HepG2 (cell line): ENCODE measurements around the gene BTBD19. TPM values are rescaled to one million over a fixed set of nuclear protein-coding genes. Genes with fewer than 3 reads are reported as not detected.

Experiments used
- ATF7 ChIP-seq, 2 experiments: fragments of 450-650 bp in 1 of 2; sonication (generic) in 1 of 2; formaldehyde crosslinking in 1 of 2; IDR thresholded peaks; 2 replicates each; pipeline versions ENCODE4 v1.4.0 to v1.6.1; 2016 to 2020; ENCODE audit warnings: antibody characterized with exemption in 1 of 2, mild to moderate bottlenecking in 1 of 2, missing genetic modification reagents in 1 of 2
- MBD4 ChIP-seq: IDR thresholded peaks from 2 replicates; pipeline ENCODE4 v1.6.1; 2012; ENCODE audit warnings: low read length, inconsistent platforms, borderline replicate concordance
- NCOA2 ChIP-seq: sonication (generic); formaldehyde crosslinking; IDR thresholded peaks from 2 replicates; pipeline ENCODE4 v1.8.0; 2022; ENCODE audit warnings: inconsistent platforms
- PAX8 ChIP-seq: sonication (generic); formaldehyde crosslinking; IDR thresholded peaks from 2 replicates; pipeline ENCODE4 v1.8.0; 2022; ENCODE audit warnings: mild to moderate bottlenecking, missing genetic modification reagents, borderline replicate concordance
- RFX3 ChIP-seq: IDR thresholded peaks from 2 replicates; pipeline ENCODE4 v1.6.1; 2016; ENCODE audit warnings: missing biosample characterization, missing genetic modification reagents
- TAF1 ChIP-seq: sonication (generic); formaldehyde crosslinking; IDR thresholded peaks from 2 replicates; pipeline ENCODE4 v1.4.0; 2020; ENCODE audit warnings: missing genetic modification reagents
- ZC3H4 ChIP-seq: sonication (generic); formaldehyde crosslinking; IDR thresholded peaks from 2 replicates; pipeline ENCODE4 v1.4.0; 2020; ENCODE audit warnings: missing genetic modification reagents, borderline replicate concordance
- ZMYM2 ChIP-seq: sonication (generic); formaldehyde crosslinking; IDR thresholded peaks from 2 replicates; pipeline ENCODE4 v1.8.0; 2022; ENCODE audit warnings: mild to moderate bottlenecking, missing genetic modification reagents
- ZNF232 ChIP-seq: sonication (generic); formaldehyde crosslinking; IDR thresholded peaks from 2 replicates; pipeline ENCODE4 v1.4.0; 2020; ENCODE audit warnings: missing genetic modification reagents, borderline replicate concordance
- ZNF383 ChIP-seq: sonication (generic); formaldehyde crosslinking; IDR thresholded peaks from 2 replicates; pipeline ENCODE4 v1.4.0; 2020; ENCODE audit warnings: missing genetic modification reagents, mild to moderate bottlenecking, borderline replicate concordance
- ZNF552 ChIP-seq: sonication (generic); formaldehyde crosslinking; IDR thresholded peaks from 2 replicates; pipeline ENCODE4 v1.9.0; 2022; ENCODE audit warnings: missing genetic modification reagents, mild to moderate bottlenecking, borderline replicate concordance
- ZNF557 ChIP-seq: sonication (generic); formaldehyde crosslinking; IDR thresholded peaks from 2 replicates; pipeline ENCODE4 v1.4.0; 2020; ENCODE audit warnings: missing genetic modification reagents
- ZNF7 ChIP-seq: IDR thresholded peaks from 2 replicates; pipeline ENCODE4 v1.6.1; 2016; ENCODE audit warnings: missing biosample characterization, missing genetic modification reagents
- polyA plus RNA-seq, 8 experiments: library from polyadenylated mRNA; depleted of rRNA in 3 of 8; stranded (reverse) in 7 of 8; unstranded in 1 of 8; fragments of >200 nt; fragmentation: Illumina TruSeq in 4 of 8; extraction: Trizol in 4 of 8; gene quantifications; 2 replicates each; pipeline versions ENCODE4 v1.2.1 to v1.2.3, GENCODE V29; 2011 to 2016; ENCODE audit warnings: low read depth in 4 of 8, missing spikeins in 1 of 8, mixed read lengths in 1 of 8; ENCODE audit not compliant: insufficient read depth in 1 of 8
- total RNA-seq, 5 experiments: library from RNA; depleted of rRNA; stranded (reverse); fragments of >200 nt; fragmentation: Illumina TruSeq; extraction: Trizol; gene quantifications; 2 replicates each; pipeline ENCODE4 v1.2.3, GENCODE V29; 2016; ENCODE audit warnings: low read depth in 1 of 5
- TF ChIP-seq, protein P1 (sequence below): IDR thresholded peaks from 2 replicates; pipeline ENCODE4 v1.6.1; 2016
- TF ChIP-seq, protein P2 (sequence below): sonication (generic); formaldehyde crosslinking; IDR thresholded peaks from 2 replicates; pipeline ENCODE4 v1.5.0; 2020; ENCODE audit warnings: missing genetic modification reagents, mild to moderate bottlenecking, borderline replicate concordance
- TF ChIP-seq, protein P3 (sequence below): fragments of 450-650 bp; IDR thresholded peaks from 2 replicates; pipeline ENCODE4 v1.6.1; 2017; ENCODE audit warnings: mild to moderate bottlenecking
- TF ChIP-seq, protein P4 (sequence below): sonication (generic); formaldehyde crosslinking; conservative IDR thresholded peaks from 2 replicates; pipeline ENCODE4 v1.4.0; 2020; ENCODE audit warnings: missing genetic modification reagents
- TF ChIP-seq, protein P5 (sequence below): sonication (generic); formaldehyde crosslinking; IDR thresholded peaks from 2 replicates; pipeline ENCODE4 v1.5.0; 2020; ENCODE audit warnings: missing genetic modification reagents, mild to moderate bottlenecking, borderline replicate concordance

BTBD19 gene
- total and polyA plus RNA-seq, 2 of the 13 experiments (the other 11 are each of a cell fraction or from before 2014, with no cell fraction given) = 2.7 to 6.7 TPM

DNA sequence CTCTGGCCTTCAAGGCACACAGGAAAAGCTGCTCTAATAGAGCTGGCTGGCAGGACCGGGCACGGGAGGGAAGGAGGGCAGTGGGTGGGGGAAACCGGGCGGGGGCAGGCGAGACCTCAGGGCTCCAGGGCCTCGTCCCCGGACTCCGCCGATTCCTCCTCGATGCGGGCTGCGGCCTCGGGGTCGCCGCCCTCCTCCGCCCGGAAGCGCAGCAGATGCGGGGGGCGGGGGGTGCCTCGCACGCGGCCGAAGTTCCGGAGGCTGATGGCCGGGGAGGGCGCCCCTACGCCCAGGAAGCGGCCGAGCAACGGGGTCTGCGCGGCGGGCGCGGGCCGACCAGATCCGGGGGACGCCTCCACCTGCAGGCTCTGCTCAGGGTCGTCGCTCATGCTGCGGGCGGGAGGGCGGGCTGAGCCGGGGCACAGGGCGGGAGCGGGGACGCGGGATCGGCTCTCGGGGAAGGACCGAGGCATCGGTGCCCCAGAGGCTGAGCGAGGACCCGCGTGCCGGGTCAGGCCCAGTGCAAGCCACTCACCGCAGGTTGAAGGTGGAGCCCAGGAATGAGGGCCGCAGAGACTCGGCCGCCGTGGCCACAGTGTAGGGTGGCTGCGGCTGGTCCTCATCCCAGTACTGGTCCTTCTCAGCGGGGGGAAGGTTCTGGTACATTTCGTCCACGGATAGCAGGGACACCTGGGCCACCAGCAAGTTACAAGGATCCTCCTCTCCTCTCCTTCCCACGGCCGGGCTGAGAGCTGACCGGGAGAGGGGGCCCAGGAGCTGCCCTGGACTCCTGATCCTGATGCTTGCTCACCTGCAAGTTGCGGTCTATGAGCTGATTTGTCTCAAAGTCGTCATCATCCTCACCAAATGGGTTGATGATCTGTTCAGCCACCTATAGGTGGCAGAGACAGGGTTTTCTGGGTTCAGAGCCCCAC, 24.0 kb upstream of the BTBD19 start (continued):
- TF ChIP-seq, protein P1, sequence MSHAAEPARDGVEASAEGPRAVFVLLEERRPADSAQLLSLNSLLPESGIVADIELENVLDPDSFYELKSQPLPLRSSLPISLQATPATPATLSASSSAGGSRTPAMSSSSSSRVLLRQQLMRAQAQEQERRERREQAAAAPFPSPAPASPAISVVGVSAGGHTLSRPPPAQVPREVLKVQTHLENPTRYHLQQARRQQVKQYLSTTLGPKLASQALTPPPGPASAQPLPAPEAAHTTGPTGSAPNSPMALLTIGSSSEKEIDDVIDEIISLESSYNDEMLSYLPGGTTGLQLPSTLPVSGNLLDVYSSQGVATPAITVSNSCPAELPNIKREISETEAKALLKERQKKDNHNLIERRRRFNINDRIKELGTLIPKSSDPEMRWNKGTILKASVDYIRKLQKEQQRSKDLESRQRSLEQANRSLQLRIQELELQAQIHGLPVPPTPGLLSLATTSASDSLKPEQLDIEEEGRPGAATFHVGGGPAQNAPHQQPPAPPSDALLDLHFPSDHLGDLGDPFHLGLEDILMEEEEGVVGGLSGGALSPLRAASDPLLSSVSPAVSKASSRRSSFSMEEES (CRISPR knock-in tag) = no peak; the same call in 1 of the 2 replicates
- TF ChIP-seq, protein P2, sequence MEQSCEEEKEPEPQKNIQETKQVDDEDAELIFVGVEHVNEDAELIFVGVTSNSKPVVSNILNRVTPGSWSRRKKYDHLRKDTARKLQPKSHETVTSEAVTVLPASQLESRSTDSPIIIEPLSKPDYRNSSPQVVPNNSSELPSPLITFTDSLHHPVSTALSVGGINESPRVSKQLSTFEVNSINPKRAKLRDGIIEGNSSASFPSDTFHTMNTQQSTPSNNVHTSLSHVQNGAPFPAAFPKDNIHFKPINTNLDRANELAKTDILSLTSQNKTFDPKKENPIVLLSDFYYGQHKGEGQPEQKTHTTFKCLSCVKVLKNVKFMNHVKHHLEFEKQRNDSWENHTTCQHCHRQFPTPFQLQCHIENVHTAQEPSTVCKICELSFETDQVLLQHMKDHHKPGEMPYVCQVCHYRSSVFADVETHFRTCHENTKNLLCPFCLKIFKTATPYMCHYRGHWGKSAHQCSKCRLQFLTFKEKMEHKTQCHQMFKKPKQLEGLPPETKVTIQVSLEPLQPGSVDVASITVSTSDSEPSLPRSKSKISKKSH (CRISPR knock-in tag) = no peak
- TF ChIP-seq NCOA2 (no peak), ZC3H4 (CRISPR knock-in tag) (no peak), ZNF557 (CRISPR knock-in tag) (no peak), ZMYM2 (CRISPR knock-in tag) (no peak), ZNF232 (CRISPR knock-in tag) (no peak), TAF1 (CRISPR knock-in tag) (peak; percentile 70), PAX8 (CRISPR knock-in tag) (no peak; the same call in 1 of the 2 replicates), MBD4 (no peak), ATF7 (IDR thresholded peaks at IDR 0.05) (no peak), ATF7 (CRISPR knock-in tag; IDR thresholded peaks at IDR 0.05) (0 out of 2 replicates have a peak, but pooled peaks have one; percentile 8), ZNF552 (no peak), ZNF383 (CRISPR knock-in tag) (0 out of 2 replicates have a peak, but pooled peaks have one; percentile 58), ZNF7 (no peak), RFX3 (no peak)
- TF ChIP-seq, protein P3, sequence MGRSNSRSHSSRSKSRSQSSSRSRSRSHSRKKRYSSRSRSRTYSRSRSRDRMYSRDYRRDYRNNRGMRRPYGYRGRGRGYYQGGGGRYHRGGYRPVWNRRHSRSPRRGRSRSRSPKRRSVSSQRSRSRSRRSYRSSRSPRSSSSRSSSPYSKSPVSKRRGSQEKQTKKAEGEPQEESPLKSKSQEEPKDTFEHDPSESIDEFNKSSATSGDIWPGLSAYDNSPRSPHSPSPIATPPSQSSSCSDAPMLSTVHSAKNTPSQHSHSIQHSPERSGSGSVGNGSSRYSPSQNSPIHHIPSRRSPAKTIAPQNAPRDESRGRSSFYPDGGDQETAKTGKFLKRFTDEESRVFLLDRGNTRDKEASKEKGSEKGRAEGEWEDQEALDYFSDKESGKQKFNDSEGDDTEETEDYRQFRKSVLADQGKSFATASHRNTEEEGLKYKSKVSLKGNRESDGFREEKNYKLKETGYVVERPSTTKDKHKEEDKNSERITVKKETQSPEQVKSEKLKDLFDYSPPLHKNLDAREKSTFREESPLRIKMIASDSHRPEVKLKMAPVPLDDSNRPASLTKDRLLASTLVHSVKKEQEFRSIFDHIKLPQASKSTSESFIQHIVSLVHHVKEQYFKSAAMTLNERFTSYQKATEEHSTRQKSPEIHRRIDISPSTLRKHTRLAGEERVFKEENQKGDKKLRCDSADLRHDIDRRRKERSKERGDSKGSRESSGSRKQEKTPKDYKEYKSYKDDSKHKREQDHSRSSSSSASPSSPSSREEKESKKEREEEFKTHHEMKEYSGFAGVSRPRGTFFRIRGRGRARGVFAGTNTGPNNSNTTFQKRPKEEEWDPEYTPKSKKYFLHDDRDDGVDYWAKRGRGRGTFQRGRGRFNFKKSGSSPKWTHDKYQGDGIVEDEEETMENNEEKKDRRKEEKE = no peak
- TF ChIP-seq, protein P4, sequence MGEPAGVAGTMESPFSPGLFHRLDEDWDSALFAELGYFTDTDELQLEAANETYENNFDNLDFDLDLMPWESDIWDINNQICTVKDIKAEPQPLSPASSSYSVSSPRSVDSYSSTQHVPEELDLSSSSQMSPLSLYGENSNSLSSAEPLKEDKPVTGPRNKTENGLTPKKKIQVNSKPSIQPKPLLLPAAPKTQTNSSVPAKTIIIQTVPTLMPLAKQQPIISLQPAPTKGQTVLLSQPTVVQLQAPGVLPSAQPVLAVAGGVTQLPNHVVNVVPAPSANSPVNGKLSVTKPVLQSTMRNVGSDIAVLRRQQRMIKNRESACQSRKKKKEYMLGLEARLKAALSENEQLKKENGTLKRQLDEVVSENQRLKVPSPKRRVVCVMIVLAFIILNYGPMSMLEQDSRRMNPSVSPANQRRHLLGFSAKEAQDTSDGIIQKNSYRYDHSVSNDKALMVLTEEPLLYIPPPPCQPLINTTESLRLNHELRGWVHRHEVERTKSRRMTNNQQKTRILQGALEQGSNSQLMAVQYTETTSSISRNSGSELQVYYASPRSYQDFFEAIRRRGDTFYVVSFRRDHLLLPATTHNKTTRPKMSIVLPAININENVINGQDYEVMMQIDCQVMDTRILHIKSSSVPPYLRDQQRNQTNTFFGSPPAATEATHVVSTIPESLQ (CRISPR knock-in tag) = no peak
- TF ChIP-seq, protein P5, sequence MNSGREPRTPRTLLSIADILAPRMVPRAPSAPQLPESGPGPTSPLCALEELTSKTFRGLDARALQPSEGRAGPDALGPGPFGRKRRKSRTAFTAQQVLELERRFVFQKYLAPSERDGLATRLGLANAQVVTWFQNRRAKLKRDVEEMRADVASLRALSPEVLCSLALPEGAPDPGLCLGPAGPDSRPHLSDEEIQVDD (CRISPR knock-in tag) = peak; percentile 71; the same call in 1 of the 2 replicates
- TF ChIP-seq, all 625 proteins: peak for 204
